Activated CD8-positive, alpha-beta memory T cell treated with anti-CD3 and anti-CD28 coated beads, Interleukin-2, amount 50 U/mL, for 4 hours (primary cell): ENCODE data around the gene PAPOLG.
"Not testable (repeated sequence)": the region's sequence is repeated elsewhere in the genome, so short reads cannot be mapped to it uniquely, and the experiment has no call there.

Experiments used
- DNase-seq: peaks from one replicate; pipeline ENCODE4 v3.0.0-alpha.2; 2020

The PAPOLG gene

DNA sequence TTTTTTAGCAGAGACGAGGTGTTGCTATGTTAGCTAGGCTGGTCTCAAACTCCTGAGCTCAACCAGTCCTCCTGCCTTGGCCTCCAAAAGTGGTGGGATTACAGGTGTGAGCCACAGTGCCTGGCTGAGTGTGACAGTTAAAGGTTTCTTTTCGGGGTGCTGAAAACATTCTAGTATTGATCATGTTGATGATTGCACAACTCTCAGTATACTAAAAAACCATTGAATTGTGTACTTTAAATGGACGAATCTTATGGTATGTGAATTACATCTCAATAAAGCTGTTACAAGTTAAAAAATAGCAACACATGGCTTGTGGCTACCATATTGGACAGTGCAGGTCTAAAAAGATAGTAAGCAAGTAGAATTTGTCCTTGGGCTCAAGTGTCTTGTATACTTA lies 22.3 kb downstream of the PAPOLG start:
- DNase-seq, result no peak

- DNase-seq, result no peak
These were observed 23.4 kb downstream of the PAPOLG start for GRCh38 chr2:60779426-60779825.

DNA sequence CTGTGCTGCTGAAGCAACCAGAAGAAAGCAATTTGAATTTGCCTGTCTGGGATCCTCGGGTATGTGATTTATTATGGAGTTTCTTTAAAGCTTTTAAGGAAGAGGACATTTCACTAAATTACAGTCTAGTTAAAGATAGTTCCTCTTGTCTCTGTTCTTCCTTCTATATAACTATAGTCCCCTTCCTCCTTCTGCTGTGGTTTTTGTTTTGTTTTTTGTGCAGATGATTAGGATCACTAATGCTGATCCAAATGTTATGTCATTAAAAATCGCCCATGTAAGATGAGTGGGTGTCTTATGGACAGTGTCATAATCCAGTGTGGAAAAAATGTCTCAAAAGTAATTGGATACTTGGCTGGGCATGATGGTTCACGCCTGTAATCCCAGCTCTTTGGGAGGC lies 24.7 kb downstream of the PAPOLG start:
- no peak for DNase-seq

GRCh38 chr2:60793169-60793568 lies 37.1 kb downstream of the PAPOLG start:
- no peak for DNase-seq

DNA sequence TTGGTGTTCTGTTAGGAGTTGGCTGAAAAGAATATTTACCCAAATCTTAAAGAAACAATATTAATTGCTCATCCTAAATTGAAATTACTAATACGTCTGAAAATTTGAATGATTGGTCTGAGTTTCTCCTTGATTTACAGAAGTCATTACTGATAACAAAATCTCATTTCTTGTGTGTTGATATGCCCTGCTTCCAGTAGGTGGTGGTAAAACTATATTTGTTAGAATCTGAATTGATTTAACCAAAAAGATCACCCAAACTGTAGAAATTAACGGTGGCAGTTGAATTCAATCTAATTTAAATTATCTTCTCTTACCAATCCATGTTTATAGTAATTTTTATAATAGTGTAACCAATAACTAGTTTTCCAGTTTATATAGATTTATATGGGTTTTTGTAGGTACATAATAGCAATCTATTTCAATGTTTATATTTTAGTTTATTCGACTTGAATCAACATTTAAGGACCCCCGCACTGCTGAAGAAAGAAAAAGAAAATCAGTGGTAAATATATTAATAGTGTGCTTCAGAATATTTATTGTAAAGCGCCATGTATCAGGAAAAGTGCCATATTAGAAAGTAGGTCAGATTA lies 38.3 kb downstream of the PAPOLG start:
- no peak for DNase-seq

GRCh38 chr2:60796573-60797509 lies 40.8 kb downstream of the PAPOLG start:
- DNase-seq, result no peak

GRCh38 chr2:60804473-60804872 lies 48.4 kb downstream of the PAPOLG start:
- DNase-seq, result no peak

GRCh38 chr2:60806595-60806987 lies 50.5 kb downstream of the PAPOLG start:
- DNase-seq, result no peak

GRCh38 chr2:60806988-60807681 lies 51.1 kb downstream of the PAPOLG start:
- DNase-seq, result peak; percentile 34

DNA sequence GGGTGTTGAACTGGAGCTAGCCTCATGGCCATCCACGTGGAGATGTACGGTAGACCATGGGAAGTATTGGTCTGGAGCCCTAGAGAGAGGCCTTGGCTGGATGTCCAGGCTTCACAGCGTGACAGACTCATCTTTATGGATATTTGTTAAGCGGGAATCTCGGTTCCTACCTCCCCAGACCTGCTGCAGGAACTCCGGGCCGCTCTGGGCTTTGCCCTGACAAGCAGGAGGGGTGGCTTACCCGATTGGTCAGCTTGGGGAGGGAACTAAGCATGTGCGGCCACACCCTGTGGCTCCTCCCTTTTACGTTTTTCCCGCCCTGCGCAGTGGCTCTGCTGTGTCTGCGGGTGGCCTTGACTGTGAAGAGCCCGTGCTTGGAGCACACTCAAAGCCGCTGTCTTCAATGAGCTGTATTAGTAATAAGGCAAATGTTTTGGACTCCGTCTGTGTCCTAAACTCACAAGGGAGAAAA lies 52.3 kb downstream of the PAPOLG start:
- no peak for DNase-seq

DNA sequence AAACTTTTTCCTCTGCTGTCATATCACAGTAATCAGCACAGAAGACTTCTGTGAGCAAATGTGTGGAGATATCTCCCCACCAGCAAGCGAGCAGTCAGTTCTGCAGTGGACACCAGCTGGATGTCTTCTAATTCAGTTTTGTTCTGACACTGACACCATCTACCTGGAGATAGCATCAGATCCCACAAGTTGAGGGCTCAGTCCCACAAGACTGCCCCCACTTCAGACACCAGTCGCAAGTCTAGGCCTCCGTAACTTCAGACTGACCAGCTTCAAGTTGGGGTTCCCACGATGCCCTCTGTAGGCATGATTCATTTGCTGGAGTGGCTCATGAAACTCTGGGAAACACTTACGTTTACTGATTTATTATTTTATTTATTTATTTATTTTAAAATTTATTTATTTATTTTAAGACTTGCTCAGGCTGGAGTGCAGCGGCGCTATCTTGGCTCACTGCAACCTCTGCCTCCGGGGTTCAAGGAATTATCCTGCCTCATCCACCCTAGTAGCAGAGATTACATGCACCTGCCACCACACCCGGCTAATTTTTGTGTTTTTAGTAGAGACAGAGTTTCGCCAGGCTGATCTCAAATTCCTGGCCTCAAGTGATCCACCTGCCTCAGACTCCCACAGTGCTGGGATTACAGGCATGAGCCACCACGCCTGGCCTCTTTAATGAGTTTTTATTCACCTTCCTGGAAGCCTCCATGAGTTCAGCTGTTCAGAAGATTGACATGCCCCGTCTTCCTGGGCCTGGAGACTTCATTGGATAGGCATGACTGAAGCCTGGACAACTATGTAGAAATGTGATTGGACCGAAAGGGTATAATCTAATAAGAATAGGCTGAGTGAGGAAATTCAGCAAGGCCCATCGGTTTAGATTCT lies 55.7 kb downstream of the PAPOLG start:
- DNase-seq, result no peak

DNA sequence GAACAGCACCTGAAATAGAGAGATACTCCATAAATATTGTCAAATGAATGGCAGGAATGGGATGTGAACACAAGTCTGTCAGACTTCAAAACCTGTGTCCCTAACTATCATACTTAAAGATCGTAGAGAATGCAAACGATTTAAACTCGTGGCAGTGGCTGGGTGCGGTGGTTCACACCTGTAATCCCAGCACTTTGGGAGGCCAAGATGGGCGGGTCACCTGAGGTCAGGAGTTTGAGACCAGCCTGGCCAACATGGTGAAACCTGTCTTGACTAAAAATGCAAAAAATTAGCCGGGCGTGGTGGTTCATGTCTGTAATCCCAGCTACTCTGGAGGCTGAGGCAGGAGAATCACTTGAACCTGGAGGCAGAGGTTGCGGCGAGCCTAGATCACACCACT lies 61.1 kb downstream of the PAPOLG start:
- DNase-seq, result not testable (repeated sequence)

DNA sequence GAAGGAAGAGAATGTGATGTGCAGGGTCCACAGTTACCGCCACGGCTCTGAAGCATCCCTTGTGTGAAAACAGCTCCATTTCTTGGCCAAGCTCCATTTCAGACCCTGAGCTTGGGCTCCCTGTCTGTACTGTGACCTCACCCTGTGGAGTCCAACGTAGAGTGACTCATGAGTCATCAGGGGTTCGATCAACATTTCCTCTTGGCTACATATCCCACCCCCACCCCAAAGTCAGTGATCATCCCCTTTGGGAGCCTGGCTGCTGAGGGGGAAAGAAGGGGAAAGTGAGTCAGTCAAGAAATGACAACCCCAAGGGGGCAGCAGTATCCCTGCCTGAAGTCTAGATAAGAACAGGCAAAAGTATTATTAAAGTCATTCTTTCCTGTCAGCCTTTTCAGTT lies 62.2 kb downstream of the PAPOLG start:
- peak; percentile 64 for DNase-seq

DNA sequence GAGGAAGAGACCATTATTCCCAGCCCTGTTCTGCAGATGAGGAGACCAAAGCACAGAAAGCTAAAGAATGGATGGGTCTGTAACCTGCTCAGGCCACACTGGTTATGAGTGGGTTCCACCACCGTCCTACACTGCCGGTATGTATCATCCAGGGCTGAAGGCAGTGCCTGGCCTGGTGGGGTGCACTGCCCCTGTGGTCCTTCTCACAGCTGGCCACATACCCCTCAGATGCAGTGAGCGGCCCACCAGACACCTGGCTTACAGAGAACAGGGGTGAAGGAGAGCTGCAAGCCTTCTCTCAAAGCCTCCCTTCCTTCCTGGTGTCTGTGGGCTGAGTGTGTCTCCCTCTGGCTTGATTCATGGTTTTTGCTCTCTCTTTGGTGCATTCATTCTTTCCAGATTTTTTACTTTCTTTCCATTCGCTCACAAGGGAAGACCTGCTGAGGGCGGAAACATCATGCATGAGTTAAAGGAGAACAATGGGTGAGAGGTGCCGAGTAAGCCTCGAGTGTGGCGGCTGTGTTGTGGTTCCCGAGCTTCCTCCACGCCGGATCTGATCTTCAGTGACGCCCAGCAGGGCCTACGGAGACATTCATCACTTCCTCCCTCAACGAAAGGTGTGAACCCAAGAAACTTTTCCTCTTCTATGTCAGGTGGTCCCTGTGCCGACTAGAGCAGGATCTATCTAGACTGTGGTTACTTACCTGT lies 63.2 kb downstream of the PAPOLG start:
- DNase-seq, result peak; percentile 85

DNA sequence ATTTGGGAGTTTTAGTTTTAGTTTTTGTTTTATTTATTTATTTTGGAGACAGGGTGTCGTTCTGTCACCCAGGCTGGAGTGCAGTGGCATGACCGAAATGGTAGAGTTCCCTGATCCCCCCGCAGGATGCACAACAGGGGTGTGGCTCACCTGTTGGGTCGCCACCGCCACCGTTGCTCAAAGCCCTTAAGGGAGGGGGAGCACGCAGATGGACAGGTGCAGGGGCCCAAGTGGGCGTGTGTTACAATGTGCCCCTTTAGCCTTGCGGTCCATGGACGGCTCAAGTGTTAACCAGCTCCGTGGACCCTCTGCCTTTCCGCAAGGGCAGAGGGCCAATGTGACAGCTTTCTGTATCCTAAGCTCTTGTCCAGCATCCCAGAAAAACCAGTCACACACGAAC lies 63.9 kb downstream of the PAPOLG start:
- DNase-seq, result no peak

DNA sequence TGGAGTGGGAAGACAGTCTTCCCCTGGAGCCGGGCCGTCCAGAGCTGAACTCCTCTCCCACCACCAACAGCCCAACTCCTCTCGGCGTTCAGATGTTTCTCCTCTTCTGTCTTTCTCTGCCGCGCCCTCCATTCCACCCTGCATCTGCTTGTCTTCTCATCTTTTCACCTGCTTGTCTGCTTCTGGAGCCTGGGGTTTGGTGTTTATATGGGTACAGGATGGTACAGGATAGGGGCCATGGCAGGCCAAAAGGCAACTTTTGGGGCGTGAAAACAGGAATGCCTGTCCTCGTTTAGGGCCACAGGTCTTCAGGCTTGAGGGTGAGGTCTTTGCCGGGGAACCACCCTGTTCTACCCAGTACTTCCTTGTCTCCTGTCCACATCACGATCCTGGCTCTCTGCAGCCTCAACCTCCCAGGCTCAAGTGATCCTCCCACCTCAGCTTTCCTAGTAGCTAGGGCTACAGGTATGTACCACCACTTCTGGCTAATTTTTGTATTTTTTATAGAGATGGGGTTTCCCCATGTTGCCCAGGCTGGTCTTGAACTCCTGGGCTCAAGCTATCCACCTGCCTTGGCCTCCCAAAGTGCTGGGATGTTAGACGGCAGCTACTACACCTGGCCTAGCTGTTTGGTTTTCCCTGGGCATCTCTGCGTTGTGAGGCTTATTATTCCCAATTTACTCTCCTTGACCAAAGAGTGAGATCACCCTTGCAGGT lies 64.5 kb downstream of the PAPOLG start:
- no peak for DNase-seq

DNA sequence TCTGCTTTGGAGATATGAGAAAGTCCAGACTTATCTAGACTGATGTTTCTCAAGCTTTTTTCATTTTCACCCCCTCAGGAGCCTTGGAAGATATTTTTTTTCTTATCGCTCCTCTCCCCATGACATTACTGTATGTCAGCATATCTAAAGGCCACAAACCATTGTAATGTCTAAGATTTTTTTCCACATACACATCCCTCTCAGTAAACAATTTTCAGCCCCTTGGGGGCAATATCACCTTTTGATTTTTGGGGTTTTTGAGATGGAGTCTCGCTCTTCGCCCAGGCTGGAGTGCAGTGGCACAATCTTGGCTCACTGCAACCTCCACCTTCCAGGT lies 65.0 kb downstream of the PAPOLG start:
- DNase-seq, result no peak

DNA sequence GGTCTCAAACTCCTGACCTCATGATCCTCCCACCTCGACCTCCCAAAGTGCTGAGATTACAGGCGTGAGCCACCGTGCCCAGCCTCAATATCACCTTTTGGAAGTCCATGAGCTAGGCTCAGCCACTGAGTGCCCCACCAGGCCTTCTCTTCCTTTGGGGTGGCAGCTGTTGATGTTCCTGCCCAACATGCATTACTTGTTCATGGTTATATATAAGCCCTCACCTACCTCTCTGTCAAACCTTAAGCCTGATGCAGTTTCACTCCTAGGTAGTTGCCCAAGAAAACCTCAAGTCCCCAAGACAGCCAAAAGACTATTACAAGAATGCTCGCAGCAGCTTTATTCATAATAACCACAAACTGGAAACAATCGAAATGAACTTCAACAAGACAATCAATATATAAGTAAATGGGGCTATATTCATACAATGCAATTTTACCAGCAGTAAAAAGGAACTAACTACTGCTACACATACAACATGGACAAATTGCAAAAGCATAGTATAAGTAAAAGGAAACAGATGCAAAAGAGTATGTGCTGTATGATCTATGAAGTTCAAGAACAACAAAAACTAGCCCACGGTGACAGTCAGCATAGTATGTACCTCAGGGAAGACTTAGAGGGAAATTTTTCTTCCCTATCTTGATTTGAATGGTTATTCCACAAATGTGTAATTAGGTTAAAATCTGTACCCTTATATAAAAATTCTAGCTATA lies 65.7 kb downstream of the PAPOLG start:
- no peak for DNase-seq

- DNase-seq, result no peak
These were observed 66.9 kb downstream of the PAPOLG start for GRCh38 chr2:60822987-60823386.

DNA sequence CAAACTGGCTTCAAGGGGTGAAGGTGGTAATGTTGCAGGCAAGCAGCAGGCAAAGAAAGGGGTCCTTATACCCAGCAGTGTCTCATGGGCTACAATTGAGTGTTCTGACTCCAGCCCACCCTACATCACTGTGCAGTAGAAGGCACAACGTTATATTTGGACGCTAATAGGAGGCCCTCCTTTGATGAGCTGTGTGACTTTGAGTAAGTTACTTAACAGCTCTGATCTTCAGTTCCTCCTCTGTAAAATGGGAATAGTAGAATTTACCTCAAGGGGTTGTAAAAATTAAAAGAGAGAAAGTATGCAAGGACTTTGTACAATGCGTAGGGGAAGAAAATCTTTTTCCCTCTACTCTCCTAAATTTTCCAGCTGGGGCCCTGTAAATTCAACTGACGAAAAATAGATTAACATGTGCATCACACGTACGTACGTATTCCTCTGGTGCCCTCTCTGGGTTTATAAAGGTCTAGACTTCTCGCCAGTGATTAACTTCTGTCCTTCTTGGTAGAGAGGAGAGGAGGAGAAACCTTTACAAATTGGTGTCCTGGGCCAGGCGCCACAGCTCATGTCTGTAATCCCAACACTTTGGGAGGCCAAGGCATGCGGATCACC lies 67.7 kb downstream of the PAPOLG start:
- DNase-seq, result no peak
